Activated CD8-positive, alpha-beta T cell treated with anti-CD3 and anti-CD28 coated beads for 36 hours (primary cell): Measurements from ENCODE around the gene TTC39C. TPM values are rescaled to one million over a fixed set of nuclear protein-coding genes. Genes with fewer than 3 reads are reported as not detected.

Experiments
- ATAC-seq: fragments of 200-7000 bp; cut with Tn5 transposase; one replicate; pipeline ENCODE4 v1.10.0; 2021; ENCODE audit warnings: mild to moderate bottlenecking, moderate library complexity
- CTCF ChIA-PET: fragments of 350-600 bp; sonication (Branson Sonifier 250); formaldehyde crosslinking; loops from one replicate; lab custom pipeline; 2021; ENCODE audit warnings: antibody characterized with exemption; lab: Charles Lee
- POLR2A ChIA-PET: fragments of 350-600 bp; sonication (Branson Sonifier 250); formaldehyde crosslinking; loops from one replicate; lab custom pipeline; 2021; ENCODE audit warnings: antibody characterized with exemption; lab: Charles Lee
- DNase-seq: peaks from one replicate; pipeline ENCODE4 v3.0.0-alpha.2; 2020
- H3K27ac Mint-ChIP-seq: one replicate; pipeline ENCODE4 v1.8.0; 2021; ENCODE audit warnings: mild to moderate bottlenecking, mixed read lengths
- H3K27me3 Mint-ChIP-seq: one replicate; pipeline ENCODE4 v1.8.0; 2021; ENCODE audit warnings: mixed read lengths
- H3K36me3 Mint-ChIP-seq: one replicate; pipeline ENCODE4 v1.8.0; 2021; ENCODE audit warnings: low read depth, mixed read lengths
- H3K4me1 Mint-ChIP-seq: one replicate; pipeline ENCODE4 v1.8.0; 2021; ENCODE audit warnings: low read depth, mixed read lengths
- H3K4me3 Mint-ChIP-seq: one replicate; pipeline ENCODE4 v1.8.0; 2021; ENCODE audit warnings: mild to moderate bottlenecking, moderate library complexity, mixed read lengths
- H3K9me3 Mint-ChIP-seq: one replicate; pipeline ENCODE4 v1.8.0; 2021; ENCODE audit warnings: mixed read lengths
- intact Hi-C: fragments of 100-400 bp; cut with micrococcal nuclease; formaldehyde crosslinking; loops from one replicate; pipeline ENCODE4 v1.10.0; 2022
- total RNA-seq, 2 experiments: library from RNA; stranded (reverse); gene quantifications; one replicate each; pipeline ENCODE4 v1.2.3, GENCODE V29; 2021
- TF ChIP-seq, protein P1 (sequence below): fragments of 200-600 bp; IDR thresholded peaks from one replicate; pipeline ENCODE4 v1.8.0; 2022; ENCODE audit warnings: antibody characterized with exemption, mild to moderate bottlenecking

TTC39C gene
- total RNA-seq, 2 experiments from 2014 or later, result 37.9 to 43.0 TPM

DNA sequence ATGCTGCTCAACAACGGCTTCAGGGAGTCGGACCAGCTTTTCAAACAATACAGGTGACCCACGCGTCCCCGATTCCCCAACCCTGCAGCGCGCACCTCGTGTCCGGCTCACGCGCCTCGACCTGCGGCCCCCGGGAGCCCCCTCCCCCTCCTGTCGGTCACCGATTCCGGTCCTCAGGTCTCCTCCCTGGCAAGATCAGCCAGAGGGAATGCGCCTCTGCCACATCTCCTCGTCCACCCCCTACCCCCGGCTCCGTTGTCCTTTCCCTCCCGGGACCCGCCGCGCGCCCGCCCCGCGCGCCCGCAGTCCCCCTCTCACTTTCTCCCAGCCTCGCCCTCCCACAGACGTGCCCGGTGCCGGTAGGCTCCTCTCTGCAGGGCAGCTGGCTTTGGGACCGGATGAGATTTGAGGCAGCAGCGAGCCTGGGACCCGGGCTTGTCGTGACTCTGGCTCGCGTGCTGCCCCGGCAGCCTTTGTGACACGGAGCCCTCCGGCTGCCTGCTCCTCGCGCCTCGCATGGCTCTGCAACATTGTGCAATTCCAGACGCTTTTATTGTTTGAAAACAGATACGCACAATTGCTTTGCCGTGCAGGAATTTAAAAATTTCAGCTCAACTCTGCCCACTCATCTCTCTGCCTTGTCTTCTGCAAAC, 558 bp downstream of the TTC39C start:
- H3K4me1 Mint-ChIP-seq, result peaks cover 72% of the 10 kb centered on the region
- CTCF ChIA-PET, result interaction anchor here (0.8 to 1.1 kb wide), 4 partner anchors 28 to 97 kb away, joined by 3 to 6 read pairs (median 3); no protein-coding TSS in a partner anchor
- POLR2A ChIA-PET, result interaction anchor here (0.6 to 3.6 kb wide), 25 partner anchors 9 to 429 kb away, joined by 3 to 17 read pairs (median 4); no protein-coding TSS in a partner anchor
- H3K4me3 Mint-ChIP-seq, result peak overlapping the region; percentile 92
- ATAC-seq (peak; percentile 4), DNase-seq (peak; percentile 72)
- no peaks in the 10 kb centered on the region for H3K9me3 Mint-ChIP-seq
- H3K27me3 Mint-ChIP-seq, result no peaks in the 10 kb centered on the region
- TF ChIP-seq, protein P1, sequence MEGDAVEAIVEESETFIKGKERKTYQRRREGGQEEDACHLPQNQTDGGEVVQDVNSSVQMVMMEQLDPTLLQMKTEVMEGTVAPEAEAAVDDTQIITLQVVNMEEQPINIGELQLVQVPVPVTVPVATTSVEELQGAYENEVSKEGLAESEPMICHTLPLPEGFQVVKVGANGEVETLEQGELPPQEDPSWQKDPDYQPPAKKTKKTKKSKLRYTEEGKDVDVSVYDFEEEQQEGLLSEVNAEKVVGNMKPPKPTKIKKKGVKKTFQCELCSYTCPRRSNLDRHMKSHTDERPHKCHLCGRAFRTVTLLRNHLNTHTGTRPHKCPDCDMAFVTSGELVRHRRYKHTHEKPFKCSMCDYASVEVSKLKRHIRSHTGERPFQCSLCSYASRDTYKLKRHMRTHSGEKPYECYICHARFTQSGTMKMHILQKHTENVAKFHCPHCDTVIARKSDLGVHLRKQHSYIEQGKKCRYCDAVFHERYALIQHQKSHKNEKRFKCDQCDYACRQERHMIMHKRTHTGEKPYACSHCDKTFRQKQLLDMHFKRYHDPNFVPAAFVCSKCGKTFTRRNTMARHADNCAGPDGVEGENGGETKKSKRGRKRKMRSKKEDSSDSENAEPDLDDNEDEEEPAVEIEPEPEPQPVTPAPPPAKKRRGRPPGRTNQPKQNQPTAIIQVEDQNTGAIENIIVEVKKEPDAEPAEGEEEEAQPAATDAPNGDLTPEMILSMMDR, result no peak
- peak overlapping the region; percentile 88 for H3K27ac Mint-ChIP-seq
- intact Hi-C loops, result loop anchor here (5.0 kb wide), 3 partner anchors 43 to 188 kb away; no protein-coding TSS in a partner anchor
- peaks cover 19% of the 10 kb centered on the region for H3K36me3 Mint-ChIP-seq

DNA sequence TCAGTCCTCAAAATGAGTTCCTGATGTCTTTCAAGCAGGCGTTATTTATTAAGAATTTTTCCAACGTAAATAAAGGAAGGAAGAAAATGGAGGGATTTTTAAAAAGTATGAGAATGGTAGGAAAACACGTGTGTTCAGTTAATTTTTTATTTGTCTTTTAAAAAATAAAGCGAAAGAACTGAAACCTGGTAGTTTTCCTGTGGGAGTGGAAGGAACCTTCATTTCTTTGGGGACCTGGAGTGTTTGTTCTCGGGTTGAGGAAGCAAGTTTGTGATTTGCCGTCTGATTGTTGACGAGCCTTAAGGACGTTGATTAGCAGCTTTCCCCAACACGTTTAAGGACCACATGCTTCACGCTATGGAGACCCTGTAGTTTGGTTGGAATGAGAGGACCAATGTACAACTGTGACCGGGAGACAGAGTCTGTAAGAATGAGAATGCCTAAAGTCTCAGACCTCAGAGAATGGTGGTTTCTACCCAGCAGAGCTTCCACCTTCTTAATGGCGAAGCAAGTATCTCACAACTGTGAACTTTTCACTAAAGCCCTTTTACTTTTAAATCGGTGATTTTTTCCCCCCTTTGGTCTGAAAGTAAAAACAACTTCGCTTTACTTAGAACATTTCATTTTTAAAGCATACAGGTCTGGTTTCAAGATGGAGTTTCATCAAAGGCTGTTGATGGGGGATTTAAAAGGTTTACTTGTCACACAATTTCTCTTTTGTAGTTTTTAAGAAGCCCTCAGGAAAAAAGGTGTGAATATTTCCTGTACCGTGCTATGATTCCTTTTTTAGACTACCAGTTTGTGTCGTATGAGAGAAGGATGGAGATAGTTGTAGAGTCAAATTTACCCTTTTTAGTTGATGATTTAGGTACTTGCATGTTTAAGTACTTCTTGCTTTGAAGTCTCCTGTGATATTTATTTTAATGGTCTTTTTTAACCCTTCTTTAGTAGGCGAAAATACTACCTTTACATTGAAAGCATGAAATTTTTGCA, 1.4 kb downstream of the TTC39C start:
- peaks cover 22% of the 10 kb centered on the region for H3K36me3 Mint-ChIP-seq
- no peaks in the 10 kb centered on the region for H3K9me3 Mint-ChIP-seq
- peak overlapping the region; percentile 92 for H3K4me3 Mint-ChIP-seq
- ATAC-seq, result no peak
- POLR2A ChIA-PET, result interaction anchor here (0.7 to 3.6 kb wide), 20 partner anchors 11 to 430 kb away, joined by 3 to 17 read pairs (median 4); no protein-coding TSS in a partner anchor
- intact Hi-C loops, result loop anchor here (5.0 kb wide), 3 partner anchors 44 to 189 kb away; no protein-coding TSS in a partner anchor
- no peak for DNase-seq
- peak overlapping the region; percentile 88 for H3K27ac Mint-ChIP-seq
- CTCF ChIA-PET, result interaction anchor here (0.8 to 1.1 kb wide), 4 partner anchors 27 to 96 kb away, joined by 3 to 6 read pairs (median 3); no protein-coding TSS in a partner anchor
- H3K4me1 Mint-ChIP-seq, result peaks cover 72% of the 10 kb centered on the region
- TF ChIP-seq, protein P1, result no peak
- no peaks in the 10 kb centered on the region for H3K27me3 Mint-ChIP-seq

DNA sequence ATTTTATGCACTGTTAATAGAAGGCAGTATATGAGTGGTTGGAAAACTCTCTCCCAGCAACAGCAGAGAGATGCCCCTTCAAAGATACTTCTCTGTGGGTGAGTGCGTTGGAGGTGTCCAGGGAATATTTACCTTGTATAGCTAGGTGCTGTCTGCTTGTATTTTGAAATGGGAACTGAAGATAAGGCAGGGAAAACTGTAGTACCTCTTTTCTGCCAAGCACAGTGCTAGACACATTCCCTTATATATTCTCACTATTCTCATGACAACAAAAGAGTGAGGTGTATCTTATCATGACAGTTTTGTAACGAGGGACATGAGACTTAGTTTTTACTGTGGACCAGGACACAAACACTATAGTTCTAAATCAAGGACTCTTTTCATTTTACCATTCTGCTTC, 2.1 kb downstream of the TTC39C start:
- no peaks in the 10 kb centered on the region for H3K27me3 Mint-ChIP-seq
- intact Hi-C loops, result loop anchor here (5.0 kb wide), 3 partner anchors 44 to 189 kb away; no protein-coding TSS in a partner anchor
- H3K36me3 Mint-ChIP-seq, result peaks cover 26% of the 10 kb centered on the region
- TF ChIP-seq, protein P1, result peak; percentile 19
- no peaks in the 10 kb centered on the region for H3K9me3 Mint-ChIP-seq
- peak overlapping the region; percentile 92 for H3K4me3 Mint-ChIP-seq
- peak overlapping the region; percentile 88 for H3K27ac Mint-ChIP-seq
- H3K4me1 Mint-ChIP-seq, result peaks cover 72% of the 10 kb centered on the region
- ChIA-PET POLR2A (interaction anchor here (0.6 to 3.6 kb wide), 3 partner anchors 10 to 101 kb away, joined by 3 to 17 read pairs (median 5); no protein-coding TSS in a partner anchor), CTCF (interaction anchor here (1.7 kb wide), 1 partner anchor 23 kb away, joined by 4 read pairs; no protein-coding TSS in a partner anchor)
- ATAC-seq (no peak), DNase-seq (no peak)

DNA sequence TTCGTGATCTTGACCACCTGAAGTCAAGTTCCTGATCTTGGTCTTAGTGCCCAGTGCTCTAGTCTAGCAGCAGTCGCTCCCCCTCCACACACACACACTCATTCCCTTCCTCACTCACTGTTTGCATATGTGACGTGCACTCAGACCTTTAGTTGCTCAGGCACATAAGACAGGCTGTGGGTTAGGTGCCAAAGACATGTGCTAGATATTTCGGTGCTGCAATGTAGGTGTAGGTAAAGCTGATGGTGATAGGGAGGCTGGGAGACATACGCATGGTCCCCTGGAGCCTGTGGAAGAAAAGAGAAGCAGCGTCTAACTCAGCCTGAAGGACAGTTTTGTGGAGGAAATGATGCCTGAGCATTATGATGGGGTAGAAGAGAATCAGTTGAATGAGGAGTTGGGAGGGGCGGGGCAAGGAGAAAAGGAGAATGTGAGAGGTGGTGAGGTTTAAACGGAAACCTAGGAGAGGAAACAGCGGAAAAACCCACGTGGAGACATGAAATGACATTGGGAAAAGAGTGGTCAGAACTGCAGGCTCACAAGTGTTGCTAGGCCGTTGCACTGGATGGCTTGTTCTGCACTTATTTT, 3.8 kb downstream of the TTC39C start:
- Mint-ChIP-seq H3K27me3 (no peaks in the 10 kb centered on the region), H3K4me3 (peak overlapping the region; percentile 55), H3K9me3 (no peaks in the 10 kb centered on the region), H3K36me3 (peaks cover 40% of the 10 kb centered on the region), H3K27ac (peak overlapping the region; percentile 97), H3K4me1 (peaks cover 74% of the 10 kb centered on the region)
- DNase-seq (peak; percentile 57), ATAC-seq (peak; percentile 22)
- ChIA-PET POLR2A (interaction anchor here (1.0 to 1.9 kb wide), 7 partner anchors 19 to 58 kb away, joined by 3 to 5 read pairs (median 3); no protein-coding TSS in a partner anchor), CTCF (interaction anchor here (1.7 kb wide), 1 partner anchor 24 kb away, joined by 4 read pairs; no protein-coding TSS in a partner anchor)
- intact Hi-C loops, result loop anchor here (2.0 to 5.0 kb wide), 5 partner anchors 36 to 191 kb away; no protein-coding TSS in a partner anchor
- TF ChIP-seq, protein P1, result no peak
